ENCODE data around the gene SEC22C.

SEC22C gene

GRCh38 chr3:42505128-42505848 is 76.5 kb downstream of the SEC22C start:
- no peak for DNase-seq
- whole genome bisulfite sequencing (ENCODE audit: insufficient coverage): 100% methylated on average over 3 of the region's 6 CpGs
- H3K4me3 ChIP-seq (ENCODE audit: control insufficient read depth in 1 of 7, extremely low read depth in 1 of 7, insufficient read depth in 4 of 7, low read depth in 2 of 7, low read length in 6 of 7): no peak overlapping the region
- H3K9me3 ChIP-seq (ENCODE audit: control extremely low read depth in 1 of 5, control insufficient read depth in 4 of 5, insufficient read depth in 2 of 5, low read depth in 1 of 5, low read length in 4 of 5): no peaks in the 10 kb centered on the region
- H3K27me3 ChIP-seq (replicated peaks in 2 of 5; ENCODE audit: control insufficient read depth in 4 of 5, insufficient read depth in 5 of 5, low read length in 4 of 5): peaks cover 4 to 25% (median 9%) of the 10 kb centered on the region in 5 experiments
- no peak overlapping the region for H3K27ac ChIP-seq (ENCODE audit: insufficient read depth in 1 of 2, low read depth in 1 of 2, low read length in 2 of 2, poor library complexity in 1 of 2, severe bottlenecking in 2 of 2)
- ChIA-PET POLR2A (no interaction called here), CTCF (interaction anchor here (0.9 to 1.0 kb wide), 2 partner anchors 31 to 42 kb away, joined by 4 read pairs; no protein-coding TSS in a partner anchor)
- H3K36me3 ChIP-seq (ENCODE audit: control insufficient read depth in 4 of 4, insufficient read depth in 4 of 4, low read length in 3 of 4): no peaks in the 10 kb centered on the region
- H3K4me1 ChIP-seq (ENCODE audit: control extremely low read depth in 1 of 4, control insufficient read depth in 4 of 4, insufficient read depth in 4 of 4, low read length in 3 of 4): peaks cover 0 to 52% (median 29%) of the 10 kb centered on the region in 4 experiments

GRCh38 chr3:42504334-42505127 is 77.2 kb downstream of the SEC22C start:
- WGBS (ENCODE audit: insufficient coverage): 69% methylated on average over 3 of the region's 10 CpGs

GRCh38 chr3:42503957-42504333 is 77.8 kb downstream of the SEC22C start:
- H3K36me3 ChIP-seq (ENCODE audit: control insufficient read depth in 4 of 4, insufficient read depth in 4 of 4, low read length in 3 of 4): no peaks in the 10 kb centered on the region
- ChIA-PET CTCF (interaction anchor here (0.7 kb wide), 1 partner anchor 106 kb away, joined by 3 read pairs; no protein-coding TSS in a partner anchor), POLR2A (no interaction called here)
- peaks cover 0 to 50% (median 29%) of the 10 kb centered on the region in 4 experiments for H3K4me1 ChIP-seq (ENCODE audit: control extremely low read depth in 1 of 4, control insufficient read depth in 4 of 4, insufficient read depth in 4 of 4, low read length in 3 of 4)
- H3K9me3 ChIP-seq (ENCODE audit: control extremely low read depth in 1 of 5, control insufficient read depth in 4 of 5, insufficient read depth in 2 of 5, low read depth in 1 of 5, low read length in 4 of 5): no peaks in the 10 kb centered on the region
- H3K4me3 ChIP-seq (ENCODE audit: control insufficient read depth in 1 of 7, extremely low read depth in 1 of 7, insufficient read depth in 4 of 7, low read depth in 2 of 7, low read length in 6 of 7): no peak overlapping the region
- H3K27me3 ChIP-seq (replicated peaks in 2 of 5; ENCODE audit: control insufficient read depth in 4 of 5, insufficient read depth in 5 of 5, low read length in 4 of 5): peaks cover 4 to 37% (median 15%) of the 10 kb centered on the region in 5 experiments
- WGBS (ENCODE audit: insufficient coverage): 97% methylated on average over 4 of the region's 4 CpGs
- no peak for DNase-seq
- no peak overlapping the region for H3K27ac ChIP-seq (ENCODE audit: insufficient read depth in 1 of 2, low read depth in 1 of 2, low read length in 2 of 2, poor library complexity in 1 of 2, severe bottlenecking in 2 of 2)

More at GRCh38 chr3:42504334-42505127, 77.2 kb downstream of the SEC22C start:
- H3K9me3 ChIP-seq (ENCODE audit: control extremely low read depth in 1 of 5, control insufficient read depth in 4 of 5, insufficient read depth in 2 of 5, low read depth in 1 of 5, low read length in 4 of 5): no peaks in the 10 kb centered on the region
- no peak overlapping the region for H3K27ac ChIP-seq (ENCODE audit: insufficient read depth in 1 of 2, low read depth in 1 of 2, low read length in 2 of 2, poor library complexity in 1 of 2, severe bottlenecking in 2 of 2)
- no peak for DNase-seq
- no peak overlapping the region for H3K4me3 ChIP-seq (ENCODE audit: control insufficient read depth in 1 of 7, extremely low read depth in 1 of 7, insufficient read depth in 4 of 7, low read depth in 2 of 7, low read length in 6 of 7)
- ChIA-PET CTCF (interaction anchor here (0.7 to 0.9 kb wide), 2 partner anchors 32 to 105 kb away, joined by 3 to 4 read pairs; no protein-coding TSS in a partner anchor), POLR2A (no interaction called here)
- H3K4me1 ChIP-seq (ENCODE audit: control extremely low read depth in 1 of 4, control insufficient read depth in 4 of 4, insufficient read depth in 4 of 4, low read length in 3 of 4): peaks cover 0 to 52% (median 29%) of the 10 kb centered on the region in 4 experiments
- no peaks in the 10 kb centered on the region for H3K36me3 ChIP-seq (ENCODE audit: control insufficient read depth in 4 of 4, insufficient read depth in 4 of 4, low read length in 3 of 4)
- H3K27me3 ChIP-seq (replicated peaks in 2 of 5; ENCODE audit: control insufficient read depth in 4 of 5, insufficient read depth in 5 of 5, low read length in 4 of 5): peaks cover 4 to 32% (median 13%) of the 10 kb centered on the region in 5 experiments

GRCh38 chr3:42503251-42503924 is 78.4 kb downstream of the SEC22C start:
- 79% methylated on average over 2 of the region's 4 CpGs for WGBS (ENCODE audit: insufficient coverage)
- ChIA-PET POLR2A (no interaction called here), CTCF (interaction anchor here (2.5 to 3.2 kb wide), 2 partner anchors 14 to 43 kb away, joined by 8 to 18 read pairs; no protein-coding TSS in a partner anchor)
- Histone ChIP-seq H3K36me3 (ENCODE audit: control insufficient read depth in 4 of 4, insufficient read depth in 4 of 4, low read length in 3 of 4) (no peaks in the 10 kb centered on the region), H3K9me3 (ENCODE audit: control extremely low read depth in 1 of 5, control insufficient read depth in 4 of 5, insufficient read depth in 2 of 5, low read depth in 1 of 5, low read length in 4 of 5) (no peaks in the 10 kb centered on the region), H3K4me1 (ENCODE audit: control extremely low read depth in 1 of 4, control insufficient read depth in 4 of 4, insufficient read depth in 4 of 4, low read length in 3 of 4) (peaks cover 0 to 45% (median 29%) of the 10 kb centered on the region in 4 experiments), H3K4me3 (ENCODE audit: control insufficient read depth in 1 of 7, extremely low read depth in 1 of 7, insufficient read depth in 4 of 7, low read depth in 2 of 7, low read length in 6 of 7) (peak overlapping the region in 2 of 7 experiments; percentile 61 to 68), H3K27me3 (replicated peaks in 2 of 5; ENCODE audit: control insufficient read depth in 4 of 5, insufficient read depth in 5 of 5, low read length in 4 of 5) (peaks cover 4 to 43% (median 16%) of the 10 kb centered on the region in 5 experiments), H3K27ac (ENCODE audit: insufficient read depth in 1 of 2, low read depth in 1 of 2, low read length in 2 of 2, poor library complexity in 1 of 2, severe bottlenecking in 2 of 2) (no peak overlapping the region)
- peak in 1 of 3 donors; percentile 16 for DNase-seq

- peak within 1 kb of the TSS; percentile 28 to 87 (median 68) for H3K4me3 ChIP-seq (ENCODE audit: control insufficient read depth in 1 of 7, extremely low read depth in 1 of 7, insufficient read depth in 4 of 7, low read depth in 2 of 7, low read length in 6 of 7)
- peaks cover 0 to 37% (median 27%) of the 10 kb centered on the region in 4 experiments for H3K4me1 ChIP-seq (ENCODE audit: control extremely low read depth in 1 of 4, control insufficient read depth in 4 of 4, insufficient read depth in 4 of 4, low read length in 3 of 4)
- H3K27ac ChIP-seq (ENCODE audit: insufficient read depth in 1 of 2, low read depth in 1 of 2, low read length in 2 of 2, poor library complexity in 1 of 2, severe bottlenecking in 2 of 2): no peak within 1 kb of the TSS
- ChIA-PET CTCF (interaction anchor here (0.8 to 3.2 kb wide), 14 partner anchors 10 to 285 kb away, joined by 3 to 21 read pairs (median 8); partner anchors contain the start of gene SS18L2), POLR2A (interaction anchor here (1.4 kb wide), 1 partner anchor 12 kb away, joined by 4 read pairs; no protein-coding TSS in a partner anchor)
- peaks cover 4 to 43% (median 16%) of the 10 kb centered on the region in 5 experiments for H3K27me3 ChIP-seq (replicated peaks in 2 of 5; ENCODE audit: control insufficient read depth in 4 of 5, insufficient read depth in 5 of 5, low read length in 4 of 5)
- no peaks in the 10 kb centered on the region for H3K36me3 ChIP-seq (ENCODE audit: control insufficient read depth in 4 of 4, insufficient read depth in 4 of 4, low read length in 3 of 4)
- DNase-seq: peak; percentile 74 to 83 (median 79)
- no peaks in the 10 kb centered on the region for H3K9me3 ChIP-seq (ENCODE audit: control extremely low read depth in 1 of 5, control insufficient read depth in 4 of 5, insufficient read depth in 2 of 5, low read depth in 1 of 5, low read length in 4 of 5)
- 7% methylated on average over 51 of the region's 69 CpGs for WGBS (ENCODE audit: insufficient coverage)
These were observed 79.1 kb downstream of the SEC22C start, which contains the start of gene VIPR1 for GRCh38 chr3:42502429-42503250. Gene VIPR1 (plus strand): TSS chr3:42502643. CDS start chr3:42502736, 93 bp downstream.

Data from common myeloid progenitor, CD34-positive (primary cell).